ENCODE results near the gene SLC15A2. TPM values are rescaled to one million over a fixed set of nuclear protein-coding genes. Genes with fewer than 3 reads are reported as not detected.

SLC15A2 gene
- total RNA-seq, 2 donors from 2014 or later: 0.47 to 1.7 TPM

DNA sequence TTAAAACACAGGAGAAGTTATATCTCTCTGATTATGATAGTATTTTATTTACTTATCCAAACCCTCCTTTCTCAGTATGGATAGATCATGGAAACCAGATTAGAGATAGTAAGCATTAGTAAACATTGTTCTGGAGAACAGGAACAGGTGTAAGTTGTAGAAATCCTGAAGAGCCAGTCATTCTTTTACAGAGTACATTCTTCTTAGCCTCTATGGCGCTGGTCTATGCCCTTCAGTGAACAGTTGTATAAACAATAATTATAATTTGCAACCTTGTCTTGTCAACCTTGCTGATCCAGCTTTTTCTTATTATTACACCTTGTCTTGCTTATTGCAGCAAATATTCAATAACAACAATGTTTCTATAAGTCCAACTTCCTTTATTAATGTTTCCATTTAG lies 47.4 kb downstream of the SLC15A2 start:
- Histone ChIP-seq H3K36me3 (no peaks in the 10 kb centered on the region), H3K9me3 (no peaks in the 10 kb centered on the region), H3K27ac (no peak overlapping the region), H3K27me3 (no peaks in the 10 kb centered on the region), H3K4me1 (no peaks in the 10 kb centered on the region), H3K4me3 (no peak overlapping the region)
- no peak for DNase-seq (ENCODE audit: low spot score)
- no peak for TF ChIP-seq CTCF (IDR thresholded peaks at IDR 0.05)

GRCh38 chr3:121942116-121942786 lies 48.0 kb downstream of the SLC15A2 start:
- H3K4me3 ChIP-seq: no peak overlapping the region
- H3K27me3 ChIP-seq: no peaks in the 10 kb centered on the region
- no peaks in the 10 kb centered on the region for H3K4me1 ChIP-seq
- H3K27ac ChIP-seq: no peak overlapping the region
- no peak for TF ChIP-seq CTCF (IDR thresholded peaks at IDR 0.05)
- H3K9me3 ChIP-seq: no peaks in the 10 kb centered on the region
- DNase-seq (ENCODE audit: low spot score): no peak
- H3K36me3 ChIP-seq: no peaks in the 10 kb centered on the region

DNA sequence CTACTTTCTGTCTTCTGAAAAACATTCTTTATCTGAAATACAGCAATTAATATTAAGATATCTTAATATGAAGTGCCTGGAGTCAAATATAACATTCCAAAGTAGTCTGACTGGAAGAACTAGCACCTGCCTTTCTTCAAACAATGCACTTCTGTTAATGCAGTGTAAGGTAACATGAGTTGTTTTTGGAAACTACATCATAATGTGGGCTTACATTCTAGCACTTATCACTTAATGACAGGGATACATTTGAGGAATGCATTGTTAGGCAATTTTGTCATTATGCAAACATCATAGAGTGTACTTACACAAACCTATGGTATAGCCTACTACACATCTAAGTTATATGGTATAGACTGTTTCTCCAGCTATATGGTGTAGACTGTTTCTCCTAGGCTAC lies 49.2 kb downstream of the SLC15A2 start:
- Histone ChIP-seq H3K36me3 (no peaks in the 10 kb centered on the region), H3K27ac (no peak overlapping the region), H3K4me1 (no peaks in the 10 kb centered on the region), H3K27me3 (no peaks in the 10 kb centered on the region), H3K9me3 (no peaks in the 10 kb centered on the region), H3K4me3 (no peak overlapping the region)
- no peak for DNase-seq (ENCODE audit: low spot score)
- TF ChIP-seq CTCF (IDR thresholded peaks at IDR 0.05): no peak

- no peaks in the 10 kb centered on the region for H3K4me1 ChIP-seq
- DNase-seq (ENCODE audit: low spot score): no peak
- no peak for TF ChIP-seq CTCF (IDR thresholded peaks at IDR 0.05)
Observed at GRCh38 chr3:121948641-121949040, 54.4 kb downstream of the SLC15A2 start.

GRCh38 chr3:121951291-121951919 lies 57.2 kb downstream of the SLC15A2 start:
- H3K9me3 ChIP-seq: peaks cover 4 to 15% of the 10 kb centered on the region in 2 donors
- H3K27me3 ChIP-seq: no peaks in the 10 kb centered on the region
- TF ChIP-seq CTCF (IDR thresholded peaks at IDR 0.05): no peak
- H3K4me3 ChIP-seq: no peak overlapping the region
- H3K36me3 ChIP-seq: no peaks in the 10 kb centered on the region
- DNase-seq (ENCODE audit: low spot score): no peak
- H3K27ac ChIP-seq: no peak overlapping the region
- no peaks in the 10 kb centered on the region for H3K4me1 ChIP-seq

More at GRCh38 chr3:121948641-121949040, 54.4 kb downstream of the SLC15A2 start:
- H3K27ac ChIP-seq: no peak overlapping the region
- no peaks in the 10 kb centered on the region for H3K27me3 ChIP-seq
- H3K4me3 ChIP-seq: no peak overlapping the region
- H3K36me3 ChIP-seq: no peaks in the 10 kb centered on the region
- H3K9me3 ChIP-seq: peaks cover 4 to 15% of the 10 kb centered on the region in 2 donors

Data from right atrium auricular region (tissue), 2 donors.